Hypothalamus (tissue), 51 donors: ENCODE measurements around the gene PARN.
"Not testable (repeated sequence)": the region's sequence is repeated elsewhere in the genome, so short reads cannot be mapped to it uniquely, and the experiment has no call there.

Source experiments
- DNase-seq, 51 donors: peaks; one replicate each; lab custom pipeline; 2025; lab: John Stamatoyannopoulos, UW

The PARN gene

DNA sequence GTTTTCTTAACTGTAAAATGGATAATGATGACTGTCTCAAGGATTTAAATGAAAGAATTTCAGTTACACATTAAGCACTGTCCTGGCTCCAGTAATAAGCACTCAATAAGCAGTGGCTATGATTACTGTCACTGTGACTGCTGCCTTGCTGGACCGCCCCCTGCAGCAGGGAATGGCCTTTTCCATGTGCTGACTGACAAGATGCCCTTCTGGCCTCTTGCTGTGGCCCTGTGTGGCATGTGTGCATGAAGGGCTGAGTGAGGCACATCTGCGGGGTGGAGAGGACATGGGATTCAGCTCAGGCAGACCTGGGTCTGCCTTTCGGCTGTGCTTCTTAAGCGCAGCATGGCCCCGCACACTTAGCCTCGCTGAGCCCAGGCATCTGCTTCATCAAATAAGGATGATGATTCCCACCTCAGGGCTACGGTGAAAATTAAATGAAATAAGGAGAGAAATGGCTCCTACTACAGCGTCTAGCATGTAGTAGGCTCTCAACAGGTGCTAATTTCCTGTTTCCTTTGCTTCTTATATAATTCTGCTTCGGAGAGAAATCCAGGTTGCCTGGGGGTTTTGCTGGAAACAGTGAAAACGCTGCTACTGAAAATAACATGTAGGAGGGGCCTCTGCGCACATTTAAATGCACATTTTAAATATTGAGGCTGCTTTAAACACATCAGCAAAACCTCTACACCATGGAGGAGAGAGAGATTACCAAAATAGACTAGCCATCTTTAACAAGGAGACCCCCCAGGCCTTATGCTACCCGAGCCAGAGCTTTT lies 183.9 kb downstream of the PARN start:
- no peak for DNase-seq

DNA sequence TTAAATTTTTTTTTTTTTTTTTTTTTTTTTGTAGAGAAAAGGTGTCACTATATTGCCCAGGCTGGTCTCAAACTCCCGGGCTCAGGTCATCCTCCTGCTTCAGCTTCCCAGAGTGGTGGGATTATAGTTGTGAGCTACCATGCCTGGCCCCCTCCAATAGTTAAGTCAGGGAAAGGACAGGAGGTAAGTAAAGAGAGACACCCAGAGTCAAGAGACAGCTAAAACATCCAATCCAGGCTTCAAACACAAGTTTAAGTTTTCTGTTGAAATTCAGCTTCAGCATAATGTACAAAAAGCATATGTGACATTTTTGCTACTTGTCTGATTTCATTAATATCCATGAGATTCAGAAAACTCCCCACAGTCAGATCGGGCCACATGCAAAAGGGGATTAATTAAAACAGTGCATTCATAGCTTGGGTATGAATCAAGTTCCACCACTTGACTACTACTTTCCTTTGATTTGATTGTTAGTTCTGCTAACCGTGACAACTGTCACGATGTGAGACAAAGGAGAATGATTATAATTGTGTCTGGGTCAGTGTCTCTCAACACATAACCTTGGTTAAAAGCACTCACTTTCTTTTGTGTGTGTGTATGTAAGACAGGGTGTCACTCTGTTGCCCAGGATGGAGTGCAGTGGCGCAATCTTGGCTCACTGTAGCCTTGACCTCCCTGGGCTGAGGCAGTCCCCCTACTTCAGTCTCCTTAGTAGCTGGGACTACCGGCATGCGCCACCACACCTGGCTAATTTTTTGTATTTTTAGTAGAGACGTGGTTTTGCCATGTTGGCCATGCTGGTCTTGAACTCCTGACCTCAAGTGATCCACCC lies 184.9 kb downstream of the PARN start:
- no peak for DNase-seq

DNA sequence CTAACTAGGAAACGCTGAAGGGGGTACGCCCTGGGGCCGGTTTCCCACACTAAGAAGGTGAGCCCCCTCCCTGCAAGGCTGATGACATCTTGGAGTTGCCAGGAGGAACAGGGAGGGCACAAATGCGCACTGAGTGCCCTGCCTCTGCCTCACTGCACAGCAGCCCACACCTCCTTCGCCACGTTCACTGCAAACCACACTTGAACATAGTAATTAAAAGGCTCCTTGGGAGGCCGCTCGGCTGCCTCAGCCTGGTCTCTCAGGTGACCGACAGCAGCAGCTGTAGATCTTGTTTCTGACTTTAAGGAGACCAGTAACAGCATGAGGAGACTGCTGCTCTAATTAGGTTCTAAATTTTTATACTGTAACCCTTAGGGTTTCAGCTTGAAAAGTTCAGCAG lies 188.5 kb downstream of the PARN start:
- DNase-seq, result not testable (repeated sequence)

DNA sequence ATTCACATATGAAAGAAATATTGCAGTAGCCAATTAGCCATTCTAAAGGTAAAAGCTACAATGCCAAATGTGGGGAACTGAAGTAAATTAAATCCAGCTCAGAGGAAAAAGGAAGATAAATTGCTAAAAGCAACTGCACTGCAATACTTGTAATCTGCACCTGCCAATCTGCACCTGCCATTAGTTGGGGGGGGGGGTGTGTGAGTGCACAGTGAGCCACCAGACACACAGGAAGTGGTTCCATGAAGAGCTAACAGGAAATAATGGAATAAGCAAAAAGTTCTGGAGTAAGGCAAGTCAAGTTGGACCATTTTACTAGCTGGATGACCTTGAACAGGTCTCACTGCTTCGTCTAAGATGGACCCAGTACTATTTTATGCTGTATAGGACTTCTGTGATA lies 191.8 kb downstream of the PARN start:
- no peak for DNase-seq

DNA sequence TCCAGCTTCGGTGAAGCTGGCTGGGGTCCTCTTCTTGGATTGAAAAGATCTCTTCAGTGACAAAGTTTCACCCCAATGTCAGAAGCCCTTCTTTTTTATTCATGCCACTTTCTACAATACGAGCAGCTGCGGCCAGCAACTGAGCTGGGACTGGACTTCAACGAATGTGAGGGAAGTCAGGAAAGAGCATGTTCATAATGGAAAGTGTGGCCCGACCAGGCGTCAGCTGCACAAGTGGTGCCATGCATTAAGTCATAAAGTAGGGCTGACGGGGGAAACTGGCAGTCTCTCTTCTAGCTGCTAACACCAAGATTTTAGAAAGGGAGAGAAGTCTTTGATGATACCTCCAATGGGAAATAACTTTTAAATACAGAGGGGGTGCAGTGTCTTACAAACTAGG lies 192.6 kb downstream of the PARN start:
- DNase-seq, result no peak

DNA sequence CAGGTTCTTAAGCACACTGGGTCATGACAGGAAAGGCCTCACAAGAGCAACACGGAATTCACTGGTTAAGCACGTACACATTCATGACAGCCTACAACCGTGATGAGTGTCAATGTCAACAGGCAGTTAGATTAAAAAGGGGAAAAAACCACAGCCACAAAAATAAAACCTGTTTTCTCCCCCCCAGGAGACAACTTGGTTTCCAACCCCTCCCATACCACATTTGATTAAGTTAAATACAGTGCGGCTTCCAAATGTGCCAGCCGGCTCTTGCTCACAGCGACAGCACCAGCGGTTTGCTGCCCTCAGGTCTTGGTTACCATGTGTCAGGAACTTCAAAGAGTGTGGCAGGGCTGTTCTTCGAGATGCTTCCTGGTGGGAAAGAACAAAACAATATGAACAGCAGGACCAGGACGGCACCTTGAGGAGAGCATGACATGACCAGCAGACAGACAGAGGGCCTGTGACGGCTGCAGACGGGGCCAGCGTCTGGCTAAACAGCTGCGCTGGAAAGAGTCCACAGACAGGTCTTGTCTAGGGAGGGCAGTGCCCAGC lies 193.6 kb downstream of the PARN start:
- peak in 6 of 51 donors; percentile 3 to 37 (median 11) for DNase-seq

DNA sequence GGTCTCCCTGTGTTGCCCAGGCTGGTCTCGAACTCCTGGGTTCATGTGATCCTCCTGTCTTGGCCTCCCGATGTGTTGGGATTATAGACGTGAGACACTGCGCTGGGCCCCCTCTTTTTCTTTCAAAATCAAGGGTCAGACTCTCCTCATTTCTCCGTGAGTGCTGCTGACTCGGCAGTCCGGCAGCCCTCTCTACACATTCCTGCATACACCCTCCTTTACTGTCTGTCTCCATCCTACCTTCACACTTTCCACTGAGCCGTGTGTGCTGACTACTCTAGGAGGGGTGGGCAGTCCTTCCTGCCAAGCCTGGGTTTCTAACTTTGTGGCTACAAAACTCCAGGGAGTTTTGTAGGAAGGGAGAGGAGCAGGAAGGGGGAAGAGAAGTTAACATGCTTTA lies 195.2 kb downstream of the PARN start:
- no peak for DNase-seq

DNA sequence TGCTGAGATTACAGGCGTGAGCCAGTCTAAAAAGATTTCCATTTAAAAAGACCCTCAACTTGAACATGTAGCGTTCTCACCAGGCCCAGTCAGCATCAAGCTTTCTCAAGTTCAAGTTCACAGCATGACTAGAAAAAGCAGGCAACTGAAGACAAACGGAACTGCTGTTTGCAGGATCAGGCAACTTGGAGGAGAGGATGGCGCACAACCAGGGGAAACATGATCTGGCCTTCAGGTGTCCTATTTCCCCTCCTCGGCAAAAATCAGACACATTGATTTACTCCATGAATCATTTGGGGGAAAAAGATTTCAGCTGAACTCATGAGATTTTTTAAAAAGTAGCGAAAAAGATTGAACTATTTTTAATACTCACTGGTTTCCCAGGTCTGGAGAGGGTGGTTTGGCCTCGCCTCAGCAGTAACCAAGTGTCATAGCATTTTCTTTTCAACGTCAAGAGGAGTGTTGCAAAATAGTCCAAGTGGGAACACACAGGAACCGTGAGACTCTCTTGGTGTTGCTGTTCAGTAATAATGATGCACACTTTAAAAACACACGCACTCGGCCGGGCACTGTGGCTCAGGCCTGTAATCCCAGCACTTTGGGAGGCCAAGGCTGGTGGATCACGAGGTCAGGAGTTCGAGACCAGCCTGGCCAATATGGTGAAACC lies 201.0 kb downstream of the PARN start:
- not testable (repeated sequence) for DNase-seq

DNA sequence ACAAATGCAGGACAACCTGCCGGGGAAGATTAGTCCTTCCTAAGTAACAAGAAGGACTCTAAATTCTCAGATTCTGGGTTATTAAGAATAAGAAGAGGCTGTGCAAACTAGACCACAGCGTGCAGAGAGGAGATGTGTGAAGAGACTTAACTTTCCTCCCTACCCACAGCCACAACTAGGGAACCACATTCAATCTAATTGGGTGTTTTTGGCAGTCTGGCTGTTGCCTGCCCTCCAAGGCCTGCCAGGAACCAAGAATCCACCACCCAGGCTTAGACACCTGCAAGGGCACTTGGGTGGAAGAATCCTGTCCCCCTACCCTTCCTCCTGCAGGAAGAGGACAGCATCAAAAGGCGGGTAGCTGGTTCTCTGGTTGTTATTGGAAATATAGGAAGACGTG lies 202.0 kb downstream of the PARN start:
- DNase-seq, result peak in 1 of 51 donors; percentile 56

DNA sequence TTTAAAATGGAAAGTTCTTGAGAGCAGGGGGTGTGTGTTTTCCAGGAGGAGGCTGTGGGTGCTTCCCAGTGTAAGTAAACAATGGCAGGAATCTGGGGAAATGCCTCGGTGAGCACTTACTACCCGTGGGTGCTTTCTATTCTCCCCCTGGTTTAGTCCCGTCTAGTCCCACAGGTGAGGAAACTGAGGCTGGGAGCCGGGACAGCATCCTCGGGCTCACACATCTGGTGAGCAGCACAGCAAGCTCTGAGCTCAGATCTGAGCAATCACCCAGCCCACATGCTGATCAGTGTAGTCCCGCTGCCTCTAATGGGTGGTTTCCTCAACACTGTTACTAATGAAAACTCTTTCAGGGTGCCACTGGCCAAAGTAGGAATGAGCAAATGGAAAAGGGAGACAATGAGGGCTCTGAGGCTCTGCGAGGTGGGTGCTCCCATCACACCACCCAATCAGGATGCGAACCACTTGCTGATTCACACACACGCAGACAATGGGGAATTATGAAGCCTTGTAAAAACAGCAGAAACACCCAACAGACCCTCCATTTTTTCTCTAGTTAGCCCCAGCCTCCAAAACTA lies 202.6 kb downstream of the PARN start:
- peak in 35 of 51 donors; percentile 5 to 78 (median 34) for DNase-seq

DNA sequence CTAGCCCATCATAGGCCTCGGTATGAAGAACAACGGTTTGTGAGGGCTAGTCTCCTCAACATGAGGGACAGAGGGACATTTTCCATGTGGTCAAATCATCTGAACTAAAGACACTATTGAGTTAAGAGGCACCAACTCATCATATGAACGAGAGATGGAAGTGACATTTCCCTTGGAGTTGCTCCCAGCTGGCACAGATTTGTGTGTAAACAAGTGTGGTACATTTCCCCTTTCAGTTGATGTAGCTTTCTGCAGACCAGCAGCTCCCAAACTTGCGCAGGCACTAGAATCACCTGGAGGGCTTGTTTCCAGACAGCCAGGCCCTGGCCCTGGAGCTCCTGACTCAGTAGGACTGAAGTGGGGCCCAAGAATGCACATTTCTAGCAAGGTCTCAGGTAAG lies 205.5 kb downstream of the PARN start:
- no peak for DNase-seq

DNA sequence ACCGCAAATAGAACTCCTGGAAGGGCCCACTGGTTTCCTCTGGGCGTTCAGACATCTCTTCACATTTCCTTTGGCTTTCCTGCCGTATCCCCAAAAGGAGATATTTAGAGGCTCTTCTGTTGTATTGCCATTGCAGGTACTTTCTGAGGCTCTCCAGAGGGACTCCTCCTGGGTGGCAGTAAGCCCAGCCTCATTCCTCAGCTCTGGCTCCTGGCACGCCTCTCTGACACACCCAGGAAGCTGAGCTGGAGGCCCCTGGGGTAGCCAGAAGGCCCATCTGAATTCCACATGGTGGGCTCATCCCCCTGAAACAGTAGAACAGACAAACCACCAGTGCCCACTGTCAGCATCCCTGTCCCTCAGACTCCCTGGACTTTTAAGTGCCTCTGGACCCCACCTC lies 206.7 kb downstream of the PARN start:
- no peak for DNase-seq

DNA sequence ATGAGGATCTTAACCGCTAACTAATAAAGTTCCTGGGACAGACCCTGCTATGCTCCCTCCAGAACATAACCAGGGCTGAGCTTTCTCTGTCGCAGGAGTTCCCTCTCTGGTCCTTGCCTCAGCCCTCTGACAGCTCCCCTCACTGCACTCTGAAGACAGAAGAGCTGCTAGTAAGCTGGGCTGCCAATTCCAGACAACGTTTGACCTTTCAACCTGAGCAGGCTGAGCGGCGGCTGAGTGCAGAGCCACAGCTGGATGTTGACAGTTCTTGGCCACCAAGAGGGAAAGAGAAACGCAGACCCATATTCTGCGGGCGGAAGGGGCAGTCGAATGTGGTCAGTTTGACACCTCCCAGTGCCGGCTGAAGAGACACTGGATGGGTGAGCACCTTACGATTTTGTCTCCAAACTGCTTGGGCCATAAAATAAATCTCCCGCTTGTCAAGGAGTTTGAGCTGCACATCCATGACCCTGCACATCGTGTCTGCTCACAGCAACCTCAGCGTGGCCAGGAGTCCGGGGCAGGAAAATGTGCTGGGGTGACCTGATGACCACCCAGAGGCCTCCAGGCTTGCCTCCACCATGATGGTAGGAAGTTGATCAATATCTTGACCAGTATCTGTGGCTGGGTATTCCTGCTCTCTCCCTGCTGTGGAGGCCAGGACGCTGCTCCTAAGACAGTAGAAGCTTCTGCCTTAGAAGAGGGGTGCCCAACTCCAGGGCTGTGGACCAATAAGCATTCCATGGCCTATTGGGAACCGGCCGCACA lies 209.2 kb downstream of the PARN start:
- DNase-seq, result no peak

DNA sequence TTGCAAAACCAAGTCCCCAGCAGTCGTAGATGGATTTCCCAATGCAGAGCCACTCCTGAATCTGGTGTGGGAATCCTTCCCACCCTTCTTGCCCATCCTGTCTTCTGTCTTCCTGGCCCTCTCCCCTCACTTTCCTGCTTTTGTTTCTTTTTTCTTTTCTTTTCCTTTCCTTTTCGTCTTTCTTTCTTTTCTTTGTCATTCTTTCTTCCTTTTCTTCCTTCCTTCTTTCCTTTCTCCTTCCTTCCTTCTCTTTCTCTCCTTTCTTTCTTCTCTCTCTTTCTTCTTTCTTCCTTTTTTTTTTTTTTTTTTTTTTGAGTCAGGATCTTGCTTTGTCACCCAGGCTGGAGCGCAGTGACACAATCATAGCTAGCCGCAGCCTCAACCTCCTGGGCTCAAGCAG lies 209.8 kb downstream of the PARN start:
- not testable (repeated sequence) for DNase-seq

DNA sequence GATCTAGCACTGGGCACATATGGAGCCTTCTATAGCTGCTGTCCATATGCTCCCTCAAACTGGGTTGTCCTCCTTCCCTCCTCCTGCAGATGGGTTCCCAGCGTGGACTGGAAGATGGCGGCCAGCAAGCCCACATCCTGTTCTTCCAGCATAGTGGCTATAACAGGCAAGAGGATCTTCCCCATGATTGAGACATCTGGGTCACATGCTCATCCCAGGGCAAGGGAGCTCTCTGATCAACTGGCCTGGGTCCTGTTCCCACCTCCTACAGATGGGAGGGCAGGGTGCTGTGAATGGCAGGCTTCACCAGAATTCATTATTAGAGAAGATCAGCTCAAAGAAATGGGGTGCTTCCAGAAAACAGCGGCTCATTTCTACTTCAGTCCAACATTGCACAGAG lies 210.2 kb downstream of the PARN start:
- no peak for DNase-seq

DNA sequence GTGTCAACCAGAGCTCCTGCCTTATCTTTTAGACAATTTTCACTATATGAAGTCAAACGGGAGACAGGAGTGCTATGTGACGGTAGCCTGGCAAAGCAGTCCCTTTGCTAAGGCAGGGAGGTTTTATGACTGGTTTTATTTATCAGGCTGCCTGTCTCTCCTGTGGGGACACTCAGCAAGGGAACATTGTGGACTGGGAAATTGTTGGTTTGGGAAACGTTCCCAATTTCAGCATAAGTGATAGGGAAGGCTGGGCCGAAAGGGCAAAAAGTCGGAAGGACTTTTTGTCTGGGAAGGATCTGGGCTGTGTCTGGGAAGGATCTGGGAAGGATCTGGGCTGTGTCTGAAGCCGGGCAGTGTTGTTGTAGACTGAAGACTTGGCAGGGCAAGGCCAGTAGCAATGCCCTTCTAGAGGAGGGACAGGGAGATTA lies 211.2 kb downstream of the PARN start:
- DNase-seq, result no peak

DNA sequence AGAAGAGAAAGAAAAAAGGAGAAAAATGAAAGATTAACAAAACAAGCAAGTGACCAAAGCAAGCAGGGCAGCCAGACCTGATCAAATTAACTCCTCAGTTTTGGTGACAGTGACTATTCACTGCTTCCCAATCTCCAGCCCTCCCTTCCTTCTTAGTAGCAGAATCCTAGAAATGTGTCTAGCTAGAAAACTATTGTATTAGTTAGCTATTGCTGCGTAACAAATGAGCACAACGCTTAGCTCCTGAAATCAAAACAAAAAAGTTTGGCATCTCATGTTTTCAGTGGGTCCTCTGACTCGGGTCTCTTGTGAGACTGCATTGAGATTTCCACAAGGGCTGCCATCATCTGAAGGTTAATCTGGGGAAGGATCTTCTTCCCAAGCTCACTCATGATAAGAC lies 213.9 kb downstream of the PARN start:
- DNase-seq, result no peak

DNA sequence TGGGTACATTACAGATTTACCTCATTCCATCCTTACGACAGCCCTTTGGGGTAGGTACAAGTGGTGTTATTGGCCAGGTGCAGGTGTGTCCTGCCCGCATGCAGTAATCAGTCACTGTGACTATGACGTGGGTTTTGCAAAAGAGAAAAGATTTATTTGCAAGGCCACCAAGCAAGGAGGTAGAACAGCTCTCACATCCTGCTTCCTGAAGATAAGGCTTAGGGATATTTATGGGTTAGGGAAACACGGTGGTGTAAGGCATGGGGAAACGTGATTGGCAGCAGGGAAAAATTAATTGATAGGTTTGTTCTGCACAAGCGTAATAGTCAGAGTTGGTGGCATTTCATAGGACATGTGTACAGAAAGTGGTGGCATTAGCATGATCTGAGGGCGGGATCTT lies 214.8 kb downstream of the PARN start:
- no peak for DNase-seq

DNA sequence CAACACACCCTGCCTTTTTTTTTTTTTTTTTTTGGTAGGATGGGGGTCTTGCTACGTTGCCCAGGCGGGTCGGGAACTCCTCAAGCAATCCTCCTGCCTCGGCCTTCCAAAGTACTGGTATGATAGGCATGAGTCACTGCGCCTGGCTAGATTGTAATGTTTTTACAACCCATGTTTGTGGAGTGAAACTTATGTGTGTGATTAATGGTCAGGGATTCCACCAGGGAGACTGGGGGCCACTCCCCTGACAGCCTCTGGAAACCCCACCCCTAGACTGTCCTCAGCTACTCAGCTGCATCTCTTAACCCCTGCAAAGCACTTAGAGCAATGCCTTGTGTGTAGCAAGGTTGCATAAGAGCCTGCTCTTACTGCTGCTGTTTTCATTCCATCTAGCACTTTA lies 220.5 kb downstream of the PARN start:
- DNase-seq, result no peak

DNA sequence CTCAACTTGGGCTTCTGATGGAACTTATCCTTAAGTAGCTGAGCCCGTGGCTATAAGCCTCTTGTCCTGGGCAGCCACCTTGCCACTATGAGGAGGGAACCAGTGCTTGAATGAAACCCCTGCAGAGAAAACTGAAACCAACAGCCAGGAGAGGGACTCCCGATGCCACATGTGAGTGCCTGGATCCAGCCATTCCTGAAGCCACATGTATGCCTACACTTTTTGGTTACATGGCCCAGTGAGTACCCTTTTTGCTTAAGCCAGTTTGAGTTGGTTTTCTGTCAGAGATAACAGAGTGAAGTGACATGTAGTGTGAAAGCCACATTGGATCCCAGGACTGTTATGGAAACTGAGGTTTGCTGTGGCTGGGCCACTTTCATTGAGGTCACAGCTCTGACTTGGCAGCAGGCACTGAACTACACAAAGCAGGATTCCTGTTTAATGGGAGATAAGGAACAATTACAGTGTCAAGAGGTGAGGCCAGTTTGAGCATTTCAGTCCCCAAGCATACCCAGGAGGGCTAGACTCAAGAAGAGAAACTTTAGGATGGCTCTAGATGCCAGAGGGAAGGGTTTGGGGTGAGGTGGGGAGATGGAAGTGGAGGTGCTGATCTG lies 222.2 kb downstream of the PARN start:
- no peak for DNase-seq
